ENCODE data around the gene PTPRG. TPM values are rescaled to one million over a fixed set of nuclear protein-coding genes. Genes with fewer than 3 reads are reported as not detected.

Gene PTPRG
- total and polyA plus RNA-seq, 2 donors (not counting 1 experiment from before 2014, with no cell fraction given), result 67.0 to 97.9 TPM

DNA sequence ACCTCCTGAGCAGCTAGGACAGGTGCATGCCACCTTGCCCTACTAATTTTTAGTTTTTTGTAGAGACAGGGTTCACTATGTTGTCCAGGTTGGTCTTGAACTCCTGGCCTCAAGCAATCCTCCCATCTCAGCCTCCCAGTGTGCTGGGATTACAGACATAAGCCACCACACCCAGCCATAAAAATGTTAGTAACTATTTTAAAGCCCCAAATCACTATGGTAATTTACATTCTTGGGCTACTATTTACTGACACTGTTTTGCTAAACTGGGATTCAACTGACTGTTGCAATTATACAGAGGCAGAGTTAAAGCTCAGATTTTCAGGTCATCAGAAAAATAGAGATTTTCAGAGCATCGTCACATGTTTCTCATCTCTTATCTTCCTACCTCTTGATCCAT is 553.4 kb downstream of the PTPRG start:
- Histone ChIP-seq H2AFZ (ENCODE audit: low read length) (no peak overlapping the region), H3K9ac (ENCODE audit: insufficient read depth, low read length) (no peak overlapping the region), H3K4me2 (ENCODE audit: extremely low read depth, insufficient read depth, low read length) (no peak overlapping the region), H3K27ac (ENCODE audit: insufficient read depth, low read length) (no peak overlapping the region), H3K4me3 (replicated peaks in 1 of 4; ENCODE audit: control extremely low read depth in 1 of 4, insufficient read depth in 1 of 4, low read depth in 3 of 4, low read length in 4 of 4) (no peak overlapping the region), H3K79me2 (ENCODE audit: control insufficient read depth, insufficient read depth, low read length) (no peaks in the 10 kb centered on the region), H3K27me3 (ENCODE audit: control insufficient read depth, insufficient read depth, low read length) (no peaks in the 10 kb centered on the region), H3K4me1 (ENCODE audit: control insufficient read depth, extremely low read depth, insufficient read depth, low read length) (peaks cover 5% of the 10 kb centered on the region), H3K9me3 (ENCODE audit: control insufficient read depth, insufficient read depth, low read depth, low read length) (no peaks in the 10 kb centered on the region), H3K36me3 (ENCODE audit: control insufficient read depth, insufficient read depth, low read length) (no peaks in the 10 kb centered on the region), H4K20me1 (ENCODE audit: control insufficient read depth, extremely low read depth, insufficient read depth, low read length) (no peaks in the 10 kb centered on the region)
- DNase-seq (ENCODE audit: low read depth in 2 of 2), result no peak
- TF ChIP-seq CTCF (conservative IDR thresholded peaks at IDR 0.05 in 1 of 2, IDR thresholded peaks at IDR 0.05 in 1 of 2; ENCODE audit: low read depth in 1 of 2, low read length in 2 of 2) (no peak), EZH2 (IDR thresholded peaks at IDR 0.05; ENCODE audit: low read length, missing control alignments) (no peak)

GRCh38 chr3:62117903-62118548 is 556.7 kb downstream of the PTPRG start:
- no peak overlapping the region for H2AFZ ChIP-seq (ENCODE audit: low read length)
- H3K27ac ChIP-seq (ENCODE audit: insufficient read depth, low read length), result no peak overlapping the region
- no peak for DNase-seq (ENCODE audit: low read depth in 2 of 2)
- no peaks in the 10 kb centered on the region for H3K27me3 ChIP-seq (ENCODE audit: control insufficient read depth, insufficient read depth, low read length)
- H3K4me1 ChIP-seq (ENCODE audit: control insufficient read depth, extremely low read depth, insufficient read depth, low read length), result no peaks in the 10 kb centered on the region
- TF ChIP-seq EZH2 (IDR thresholded peaks at IDR 0.05; ENCODE audit: low read length, missing control alignments) (no peak), CTCF (conservative IDR thresholded peaks at IDR 0.05 in 1 of 2, IDR thresholded peaks at IDR 0.05 in 1 of 2; ENCODE audit: low read depth in 1 of 2, low read length in 2 of 2) (no peak)
- H3K79me2 ChIP-seq (ENCODE audit: control insufficient read depth, insufficient read depth, low read length), result no peaks in the 10 kb centered on the region
- no peaks in the 10 kb centered on the region for H3K9me3 ChIP-seq (ENCODE audit: control insufficient read depth, insufficient read depth, low read depth, low read length)
- H3K9ac ChIP-seq (ENCODE audit: insufficient read depth, low read length), result no peak overlapping the region
- no peak overlapping the region for H3K4me2 ChIP-seq (ENCODE audit: extremely low read depth, insufficient read depth, low read length)
- no peaks in the 10 kb centered on the region for H4K20me1 ChIP-seq (ENCODE audit: control insufficient read depth, extremely low read depth, insufficient read depth, low read length)
- no peaks in the 10 kb centered on the region for H3K36me3 ChIP-seq (ENCODE audit: control insufficient read depth, insufficient read depth, low read length)
- no peak overlapping the region for H3K4me3 ChIP-seq (replicated peaks in 1 of 4; ENCODE audit: control extremely low read depth in 1 of 4, insufficient read depth in 1 of 4, low read depth in 3 of 4, low read length in 4 of 4)

- Histone ChIP-seq H3K9me3 (ENCODE audit: control insufficient read depth, insufficient read depth, low read depth, low read length) (no peaks in the 10 kb centered on the region), H3K27ac (ENCODE audit: insufficient read depth, low read length) (no peak overlapping the region), H3K36me3 (ENCODE audit: control insufficient read depth, insufficient read depth, low read length) (no peaks in the 10 kb centered on the region), H2AFZ (ENCODE audit: low read length) (no peak overlapping the region), H3K9ac (ENCODE audit: insufficient read depth, low read length) (no peak overlapping the region), H3K79me2 (ENCODE audit: control insufficient read depth, insufficient read depth, low read length) (no peaks in the 10 kb centered on the region), H3K27me3 (ENCODE audit: control insufficient read depth, insufficient read depth, low read length) (no peaks in the 10 kb centered on the region), H4K20me1 (ENCODE audit: control insufficient read depth, extremely low read depth, insufficient read depth, low read length) (no peaks in the 10 kb centered on the region), H3K4me1 (ENCODE audit: control insufficient read depth, extremely low read depth, insufficient read depth, low read length) (no peaks in the 10 kb centered on the region), H3K4me2 (ENCODE audit: extremely low read depth, insufficient read depth, low read length) (no peak overlapping the region), H3K4me3 (replicated peaks in 1 of 4; ENCODE audit: control extremely low read depth in 1 of 4, insufficient read depth in 1 of 4, low read depth in 3 of 4, low read length in 4 of 4) (no peak overlapping the region)
- TF ChIP-seq EZH2 (IDR thresholded peaks at IDR 0.05; ENCODE audit: low read length, missing control alignments) (no peak), CTCF (conservative IDR thresholded peaks at IDR 0.05 in 1 of 2, IDR thresholded peaks at IDR 0.05 in 1 of 2; ENCODE audit: low read depth in 1 of 2, low read length in 2 of 2) (no peak)
- no peak for DNase-seq (ENCODE audit: low read depth in 2 of 2)
Observed at GRCh38 chr3:62119139-62119538, 557.8 kb downstream of the PTPRG start.
